H1 (cell line): ENCODE results near the gene UVRAG. TPM values are rescaled to one million over a fixed set of nuclear protein-coding genes. Genes with fewer than 3 reads are reported as not detected.

Experiments used
- CTCF ChIA-PET: fragments of 300-600 bp; sonication (Branson Sonifier 250); formaldehyde crosslinking; loops from one replicate; lab custom pipeline; 2021; ENCODE audit not compliant: partially characterized antibody; lab: Charles Lee
- POLR2A ChIA-PET: fragments of 300-600 bp; sonication (Branson Sonifier 250); formaldehyde crosslinking; loops from one replicate; lab custom pipeline; 2021; ENCODE audit warnings: inconsistent platforms; ENCODE audit not compliant: partially characterized antibody; lab: Charles Lee
- DNase-seq, 2 experiments: peaks; one replicate each; pipeline versions ENCODE4 v3.0.0 to v3.0.0-alpha.2; 2010 to 2022; ENCODE audit warnings: low spot score in 2 of 2, low read depth in 1 of 2, mixed read lengths in 1 of 2
- FAIRE-seq: peaks from 2 replicates; lab custom pipeline; 2011; peaks lifted over from hg19 to GRCh38; lab: Jason Lieb, UNC
- H2AFZ ChIP-seq: 2 replicates; pipeline ENCODE4 v1.8.1; 2012; ENCODE audit warnings: low read length, inconsistent platforms
- H2AK5ac ChIP-seq: 2 replicates; pipeline ENCODE4 v1.6.1; 2013; ENCODE audit warnings: low read depth, low read length
- H2BK120ac ChIP-seq: replicated peaks from 2 replicates; pipeline ENCODE3; 2013; ENCODE audit warnings: low read depth, low read length, inconsistent platforms
- H2BK12ac ChIP-seq: 2 replicates; pipeline ENCODE4 v1.6.1; 2013; ENCODE audit warnings: low read depth, low read length
- H2BK15ac ChIP-seq: 2 replicates; pipeline ENCODE4 v1.6.1; 2013; ENCODE audit warnings: low read length
- H2BK20ac ChIP-seq: 2 replicates; pipeline ENCODE4 v1.6.1; 2013; ENCODE audit warnings: low read length
- H2BK5ac ChIP-seq: 2 replicates; pipeline ENCODE4 v1.6.1; 2013; ENCODE audit warnings: low read depth, low read length
- H3K14ac ChIP-seq: 2 replicates; pipeline ENCODE4 v1.6.1; 2013; ENCODE audit warnings: inconsistent platforms; ENCODE audit not compliant: insufficient read length
- H3K18ac ChIP-seq: 2 replicates; pipeline ENCODE4 v1.6.1; 2013; ENCODE audit warnings: low read length; ENCODE audit errors: extremely low read depth
- H3K23ac ChIP-seq: 2 replicates; pipeline ENCODE4 v1.6.1; 2013; ENCODE audit warnings: inconsistent platforms; ENCODE audit not compliant: insufficient read length
- H3K23me2 ChIP-seq: 2 replicates; pipeline ENCODE4 v1.6.1; 2013; ENCODE audit warnings: low read depth, low read length
- H3K27ac ChIP-seq: 2 replicates; pipeline ENCODE4 v1.6.1; 2011; ENCODE audit warnings: low read depth, low read length, inconsistent platforms
- H3K27me3 ChIP-seq, 4 experiments: replicated peaks in 1 of 4; 1 replicate in 1 of 4; 2 replicates in 3 of 4; pipeline versions ENCODE4 v1.6.1 to v1.8.1; 2011 to 2013; ENCODE audit warnings: low read length in 3 of 4, mild to moderate bottlenecking in 3 of 4, inconsistent platforms in 2 of 4, mixed read lengths in 2 of 4, moderate library complexity in 1 of 4; ENCODE audit not compliant: control insufficient read depth in 3 of 4, insufficient read depth in 3 of 4; ENCODE audit errors: extremely low read depth in 1 of 4
- H3K36me3 ChIP-seq, 4 experiments: 2 replicates each; pipeline versions ENCODE4 v1.6.1 to v1.8.1; 2011 to 2013; ENCODE audit warnings: mild to moderate bottlenecking in 4 of 4, low read length in 3 of 4, moderate library complexity in 2 of 4, control low read depth in 1 of 4, inconsistent platforms in 1 of 4; ENCODE audit not compliant: insufficient read depth in 4 of 4, control insufficient read depth in 2 of 4
- H3K4ac ChIP-seq: replicated peaks from 2 replicates; pipeline ENCODE3; 2013; ENCODE audit warnings: low read length, low read depth, mixed read lengths, inconsistent platforms; ENCODE audit not compliant: insufficient read length
- H3K4me1 ChIP-seq, 4 experiments: replicated peaks in 1 of 4; 1 replicate in 1 of 4; 2 replicates in 3 of 4; pipeline versions ENCODE4 v1.6.1 to v1.8.1; 2011 to 2013; ENCODE audit warnings: low read length in 3 of 4, inconsistent platforms in 2 of 4, mixed read lengths in 1 of 4; ENCODE audit not compliant: insufficient read depth in 4 of 4, control insufficient read depth in 3 of 4
- H3K4me2 ChIP-seq, 2 experiments: 2 replicates each; pipeline versions ENCODE4 v1.6.1 to v1.8.1; 2011 to 2013; ENCODE audit warnings: low read depth in 2 of 2, low read length in 2 of 2, control low read depth in 1 of 2, inconsistent platforms in 1 of 2, mild to moderate bottlenecking in 1 of 2; ENCODE audit not compliant: insufficient read depth in 1 of 2
- H3K4me3 ChIP-seq, 4 experiments: fragments of 200-600, 300-600 bp in 1 of 4; sonication (generic), shearing (Covaris generic), sonication (Bioruptor Twin) in 1 of 4; 2 replicates each; pipeline versions ENCODE4 v1.5.1 to v1.8.1; 2011 to 2016; ENCODE audit warnings: low read length in 4 of 4, low read depth in 3 of 4, control low read depth in 2 of 4, inconsistent platforms in 2 of 4, mild to moderate bottlenecking in 2 of 4, mixed read lengths in 1 of 4, moderate library complexity in 1 of 4; ENCODE audit not compliant: insufficient read depth in 2 of 4; ENCODE audit errors: extremely low read depth in 1 of 4
- H3K56ac ChIP-seq: replicated peaks from 2 replicates; pipeline ENCODE3; 2013; ENCODE audit warnings: low read depth, mild to moderate bottlenecking, mixed read lengths, low read length, inconsistent platforms; ENCODE audit not compliant: insufficient read length
- H3K79me1 ChIP-seq: 2 replicates; pipeline ENCODE4 v1.6.1; 2013; ENCODE audit warnings: low read depth, low read length, control low read depth
- H3K79me2 ChIP-seq, 2 experiments: 2 replicates each; pipeline versions ENCODE4 v1.6.1 to v1.8.1; 2012 to 2013; ENCODE audit warnings: low read length in 2 of 2, mild to moderate bottlenecking in 2 of 2, inconsistent platforms in 1 of 2; ENCODE audit not compliant: insufficient read depth in 2 of 2, control insufficient read depth in 1 of 2
- H3K9ac ChIP-seq, 4 experiments: replicated peaks in 1 of 4; 1 replicate in 1 of 4; 2 replicates in 3 of 4; pipeline versions ENCODE4 v1.6.1 to v1.8.1; 2011 to 2013; ENCODE audit warnings: low read depth in 3 of 4, low read length in 3 of 4, control low read depth in 2 of 4, mild to moderate bottlenecking in 2 of 4, moderate library complexity in 2 of 4, inconsistent platforms in 1 of 4; ENCODE audit errors: extremely low read depth in 1 of 4
- H3K9me3 ChIP-seq, 2 experiments: 2 replicates each; pipeline versions ENCODE4 v1.6.1 to v1.8.1; 2012 to 2013; ENCODE audit warnings: mild to moderate bottlenecking in 2 of 2, moderate library complexity in 2 of 2, control low read depth in 1 of 2, inconsistent platforms in 1 of 2, low read depth in 1 of 2, low read length in 1 of 2, mixed read lengths in 1 of 2; ENCODE audit not compliant: insufficient read depth in 2 of 2
- H4K20me1 ChIP-seq, 2 experiments: replicated peaks in 1 of 2; 2 replicates each; pipeline versions ENCODE3 to v1.8.1; 2011 to 2013; ENCODE audit warnings: inconsistent platforms in 2 of 2, low read length in 2 of 2, mild to moderate bottlenecking in 1 of 2; ENCODE audit not compliant: insufficient read depth in 2 of 2, control insufficient read depth in 1 of 2
- H4K5ac ChIP-seq: 2 replicates; pipeline ENCODE4 v1.6.1; 2013; ENCODE audit warnings: low read length, low read depth, mixed read lengths, inconsistent platforms; ENCODE audit not compliant: insufficient read length
- H4K8ac ChIP-seq: 2 replicates; pipeline ENCODE4 v1.8.0; 2013; ENCODE audit warnings: mild to moderate bottlenecking, moderate library complexity, low read length, inconsistent platforms; ENCODE audit not compliant: insufficient read depth; ENCODE audit errors: extremely low read depth
- H4K91ac ChIP-seq: replicated peaks from 2 replicates; pipeline ENCODE3; 2013; ENCODE audit warnings: low read length, mixed read lengths, inconsistent platforms; ENCODE audit not compliant: insufficient read length
- JUND ChIP-seq: IDR thresholded peaks from 2 replicates; pipeline ENCODE4 v1.6.1; 2011; ENCODE audit warnings: mild to moderate bottlenecking, improper control_type of control experiment, low read length
- WGBS, 2 experiments: shearing (Covaris generic) in 1 of 2; methylation state at CpG; one replicate each; pipeline versions ENCODE4 v1.1.6 to v1.1.7; 2013 to 2015; ENCODE audit warnings: low lambda C conversion rate in 2 of 2, mixed read lengths in 2 of 2, inconsistent platforms in 1 of 2, low coverage in 1 of 2, missing lambda C conversion rate in 1 of 2; ENCODE audit not compliant: insufficient replicate concordance in 2 of 2, insufficient coverage in 1 of 2, insufficient read length in 1 of 2; ENCODE audit errors: extremely low coverage in 1 of 2, missing lambda C conversion rate in 1 of 2; 5-methylcytosine and 5-hydroxymethylcytosine counted together
- polyA plus RNA-seq, 7 experiments: library from polyadenylated mRNA; depleted of rRNA in 3 of 7; stranded (reverse) in 5 of 7; unstranded in 2 of 7; fragments of >200 nt in 5 of 7; fragments of 200-250 nt in 2 of 7; gene quantifications; 1 replicate in 5 of 7; 2 replicates in 1 of 7; 4 replicates in 1 of 7; pipeline versions ENCODE4 v1.2.1 to v1.2.3, GENCODE V29; 2011 to 2013; ENCODE audit warnings: missing spikeins in 2 of 7, mixed read lengths in 2 of 7
- total RNA-seq: library from RNA; stranded (reverse); fragmentation: NEBNext Ultra II Directional; extraction: Animal tissue kit (Norgen Biotek cat#: 25700); gene quantifications from 2 replicates; pipeline ENCODE4 v1.2.1, GENCODE V29; 2021

Gene UVRAG
- total and polyA plus RNA-seq, 2 of the 8 experiments (the other 6 are each of a cell fraction or from before 2014, with no cell fraction given) = 5.5 to 14.7 TPM

DNA sequence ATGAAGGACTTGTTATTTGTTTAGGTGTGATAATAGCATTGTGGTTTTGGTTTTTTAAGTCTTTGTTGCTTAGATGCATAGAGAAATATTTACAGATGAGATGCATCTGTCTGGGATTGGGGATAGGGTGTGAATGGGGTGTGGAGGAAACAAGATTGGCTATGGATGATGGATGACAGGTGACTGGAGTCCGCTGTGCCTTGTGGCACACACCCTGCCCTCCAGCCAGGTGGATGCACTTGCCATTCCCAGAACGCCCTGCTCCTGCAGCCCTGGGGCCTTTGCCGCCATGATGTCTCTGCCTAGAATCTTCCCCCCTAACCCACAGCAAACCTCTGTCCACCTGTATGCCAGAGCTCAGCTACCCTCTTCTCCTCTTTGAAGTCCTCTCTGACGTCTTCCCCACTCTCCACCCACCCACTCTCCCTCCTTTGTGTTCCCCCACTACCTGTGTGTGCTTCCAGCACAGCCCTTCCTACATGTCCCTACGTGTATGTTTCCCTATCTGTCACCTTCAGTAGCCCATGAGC lies 336.6 kb downstream of the UVRAG start:
- Histone ChIP-seq H3K4me1 (peaks cover 0 to 3% (median 2%) of the 10 kb centered on the region in 4 experiments; a peak in 2 of 7 replicates), H3K4me3 (peak overlapping the region in 3 of 4 experiments; percentile 36 to 64 (median 37); a peak in 2 of 8 replicates), H4K8ac (no peak overlapping the region), H3K14ac (no peak overlapping the region), H3K79me1 (no peaks in the 10 kb centered on the region), H3K27ac (no peak overlapping the region), H2AK5ac (no peak overlapping the region), H4K5ac (no peak overlapping the region), H2BK120ac (no peak overlapping the region), H2BK15ac (peak overlapping the region; percentile 89), H3K23ac (no peak overlapping the region), H4K91ac (no peak overlapping the region), H2BK20ac (no peak overlapping the region; the same call in 1 of the 2 replicates), H3K23me2 (no peaks in the 10 kb centered on the region), H3K4me2 (0 out of 4 replicates have a peak overlapping the region, but pooled peaks of 1 of the 2 experiments have one; percentile 69), H3K9me3 (no peaks in the 10 kb centered on the region), H3K4ac (no peak overlapping the region), H4K20me1 (no peaks in the 10 kb centered on the region), H3K18ac (peak overlapping the region; percentile 88), H3K36me3 (no peaks in the 10 kb centered on the region), H2AFZ (peak overlapping the region; percentile 99), H3K56ac (no peak overlapping the region), H3K79me2 (no peaks in the 10 kb centered on the region), H2BK5ac (peak overlapping the region; percentile 60; the same call in 1 of the 2 replicates), H3K9ac (no peak overlapping the region), H2BK12ac (peak overlapping the region; percentile 56; the same call in 1 of the 2 replicates), H3K27me3 (peaks cover 0 to 14% (median 11%) of the 10 kb centered on the region in 4 experiments; a peak in 5 of 7 replicates)
- POLR2A ChIA-PET = interaction anchor here (0.9 to 1.2 kb wide), 4 partner anchors 14 to 255 kb away, joined by 3 to 4 read pairs (median 3); no protein-coding TSS in a partner anchor
- no peak for TF ChIP-seq JUND
- 80% methylated on average over 5 of the region's 5 CpGs; no CpG with 5 or more reads in 1 of the 2 experiments for WGBS, 2 experiments
- CTCF ChIA-PET = interaction anchor here (0.6 to 3.0 kb wide), 66 partner anchors 10 to 445 kb away, joined by 3 to 44 read pairs (median 4); partner anchors contain the start of gene MOGAT2
- FAIRE-seq (no peak), DNase-seq (no peak)
